ENCODE measurements around the gene CORT. TPM values are rescaled to one million over a fixed set of nuclear protein-coding genes. Genes with fewer than 3 reads are reported as not detected.

CORT gene
- total and polyA plus RNA-seq, 2 donors (not counting 1 experiment from before 2014, with no cell fraction given), result 0.52 TPM; not detected in 1

DNA sequence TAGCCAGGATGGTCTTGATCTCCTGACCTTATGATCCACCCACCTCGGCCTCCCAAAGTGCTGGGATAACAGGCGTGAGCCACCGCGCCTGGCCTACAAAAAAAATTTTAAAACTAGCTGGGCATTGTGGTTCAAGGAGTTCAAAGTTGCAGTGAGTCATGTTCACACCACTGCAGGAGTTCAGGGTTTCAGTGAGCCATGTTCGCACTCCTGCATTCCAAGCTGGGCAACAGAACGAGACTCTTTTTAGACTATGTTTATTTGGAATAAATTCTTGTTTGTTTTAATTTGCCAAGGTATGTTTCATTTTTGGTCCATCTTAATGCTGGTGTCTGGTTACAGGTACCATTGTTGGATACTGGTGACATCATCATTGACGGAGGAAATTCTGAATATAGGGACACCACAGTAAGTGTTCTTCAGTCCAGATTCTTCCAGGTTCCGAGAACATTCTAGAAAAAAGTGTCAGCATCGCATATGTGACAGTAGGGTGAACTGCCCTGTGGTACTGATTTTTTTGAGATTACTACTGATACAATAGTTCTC lies 47.0 kb upstream of the CORT start:
- H3K4me3 Mint-ChIP-seq, result no peak overlapping the region
- H3K4me2 ChIP-seq (replicated peaks; ENCODE audit: low read depth, low read length, poor library complexity, severe bottlenecking), result no peak overlapping the region
- H4K20me1 ChIP-seq (ENCODE audit: control insufficient read depth, insufficient read depth, low read length, poor library complexity, severe bottlenecking), result peaks cover 4% of the 10 kb centered on the region
- H3K27ac Mint-ChIP-seq, result no peak overlapping the region
- no peaks in the 10 kb centered on the region for H3K27me3 ChIP-seq (replicated peaks in 1 of 4; ENCODE audit: control extremely low read depth in 1 of 4, control insufficient read depth in 3 of 4, insufficient read depth in 4 of 4, low read length in 3 of 4)
- ATAC-seq (ENCODE audit: low read depth) (no peak), DNase-seq (no peak)
- intact Hi-C loops (cut with micrococcal nuclease), result no loop called here
- peaks cover 11% of the 10 kb centered on the region for H3K79me2 ChIP-seq (ENCODE audit: control insufficient read depth, insufficient read depth, low read length)
- H3K9me3 ChIP-seq (ENCODE audit: control extremely low read depth in 1 of 3, control insufficient read depth in 2 of 3, insufficient read depth in 1 of 3, low read length in 2 of 3), result no peaks in the 10 kb centered on the region
- ChIA-PET POLR2A (no interaction called here), CTCF (no interaction called here)
- H3K36me3 ChIP-seq (replicated peaks in 1 of 2; ENCODE audit: control extremely low read depth in 1 of 2, control insufficient read depth in 1 of 2, extremely low read depth in 1 of 2, insufficient read depth in 2 of 2, low read length in 1 of 2), result peaks cover 2 to 34% of the 10 kb centered on the region in 2 experiments
- no peak overlapping the region for H2AFZ ChIP-seq (ENCODE audit: insufficient read depth, low read depth, low read length, poor library complexity, severe bottlenecking)
- H3K4me1 ChIP-seq (ENCODE audit: control insufficient read depth in 2 of 2, insufficient read depth in 2 of 2, low read length in 2 of 2), result peaks cover 9 to 17% of the 10 kb centered on the region in 2 donors
- no peaks in the 10 kb centered on the region for H3K27me3 Mint-ChIP-seq
- WGBS (ENCODE audit: insufficient coverage), result 97% methylated on average over 5 of the region's 9 CpGs
- no peak overlapping the region for H3K27ac ChIP-seq (ENCODE audit: low read length in 2 of 2)
- H3K9me3 Mint-ChIP-seq (ENCODE audit: insufficient read depth), result no peaks in the 10 kb centered on the region
- H3K4me3 ChIP-seq (ENCODE audit: control extremely low read depth in 1 of 5, extremely low read depth in 1 of 5, insufficient read depth in 1 of 5, low read depth in 2 of 5, low read length in 4 of 5), result no peak overlapping the region
- H3K9ac ChIP-seq (ENCODE audit: low read length), result no peak overlapping the region
- TF ChIP-seq EZH2 (IDR thresholded peaks at IDR 0.05; ENCODE audit: borderline replicate concordance, insufficient read depth, low read depth, low read length, poor library complexity, severe bottlenecking) (no peak), CTCF (IDR thresholded peaks at IDR 0.05) (no peak)
- peaks cover 19% of the 10 kb centered on the region for H3K4me1 Mint-ChIP-seq

DNA sequence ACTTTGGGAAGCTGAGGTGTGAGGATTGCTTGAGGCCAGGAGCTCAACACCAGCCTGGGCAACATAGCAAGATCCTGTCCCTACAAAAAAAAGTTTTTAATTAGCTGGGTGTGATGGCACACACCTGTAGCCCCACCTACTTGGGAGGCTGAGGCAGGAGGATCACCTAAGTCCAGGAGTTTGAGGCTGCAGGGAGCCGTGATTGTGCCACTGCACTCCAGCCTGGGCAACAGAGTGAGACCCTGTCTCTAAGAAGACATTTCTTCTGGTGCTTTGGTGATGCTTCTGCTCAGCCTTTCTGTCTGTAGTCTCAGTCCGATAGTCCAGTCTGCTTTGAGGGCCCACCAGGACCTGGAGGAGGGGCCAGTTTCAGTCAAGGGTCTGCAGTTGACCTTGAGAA lies 42.6 kb upstream of the CORT start:
- Histone ChIP-seq H3K9ac (ENCODE audit: low read length) (no peak overlapping the region), H4K20me1 (ENCODE audit: control insufficient read depth, insufficient read depth, low read length, poor library complexity, severe bottlenecking) (no peaks in the 10 kb centered on the region), H3K4me3 (ENCODE audit: control extremely low read depth in 1 of 5, extremely low read depth in 1 of 5, insufficient read depth in 1 of 5, low read depth in 2 of 5, low read length in 4 of 5) (no peak overlapping the region), H3K27me3 (replicated peaks in 1 of 4; ENCODE audit: control extremely low read depth in 1 of 4, control insufficient read depth in 3 of 4, insufficient read depth in 4 of 4, low read length in 3 of 4) (no peaks in the 10 kb centered on the region), H3K4me1 (ENCODE audit: control insufficient read depth in 2 of 2, insufficient read depth in 2 of 2, low read length in 2 of 2) (no peaks in the 10 kb centered on the region), H2AFZ (ENCODE audit: insufficient read depth, low read depth, low read length, poor library complexity, severe bottlenecking) (no peak overlapping the region), H3K4me2 (replicated peaks; ENCODE audit: low read depth, low read length, poor library complexity, severe bottlenecking) (no peak overlapping the region), H3K79me2 (ENCODE audit: control insufficient read depth, insufficient read depth, low read length) (no peaks in the 10 kb centered on the region), H3K9me3 (ENCODE audit: control extremely low read depth in 1 of 3, control insufficient read depth in 2 of 3, insufficient read depth in 1 of 3, low read length in 2 of 3) (no peaks in the 10 kb centered on the region), H3K27ac (ENCODE audit: low read length in 2 of 2) (no peak overlapping the region), H3K36me3 (replicated peaks in 1 of 2; ENCODE audit: control extremely low read depth in 1 of 2, control insufficient read depth in 1 of 2, extremely low read depth in 1 of 2, insufficient read depth in 2 of 2, low read length in 1 of 2) (peaks cover 2 to 63% of the 10 kb centered on the region in 2 experiments)
- no peak for TF ChIP-seq EZH2 (IDR thresholded peaks at IDR 0.05; ENCODE audit: borderline replicate concordance, insufficient read depth, low read depth, low read length, poor library complexity, severe bottlenecking)
- no peak for TF ChIP-seq CTCF (IDR thresholded peaks at IDR 0.05)
- no peak overlapping the region for H3K4me3 Mint-ChIP-seq
- no peaks in the 10 kb centered on the region for H3K9me3 Mint-ChIP-seq (ENCODE audit: insufficient read depth)
- WGBS (ENCODE audit: insufficient coverage), result 100% methylated on average over 2 of the region's 2 CpGs
- H3K27ac Mint-ChIP-seq, result no peak overlapping the region
- DNase-seq, result no peak
- CTCF ChIA-PET, result no interaction called here
- intact Hi-C loops (cut with micrococcal nuclease), result no loop called here
- ATAC-seq (ENCODE audit: low read depth), result no peak
- H3K27me3 Mint-ChIP-seq, result no peaks in the 10 kb centered on the region
- no peaks in the 10 kb centered on the region for H3K4me1 Mint-ChIP-seq
- POLR2A ChIA-PET, result no interaction called here

Measured in B cell (primary cell).